Stimulated activated CD8-positive, alpha-beta memory T cell treated with anti-CD3 and anti-CD28 coated beads, Interleukin-12 subunit alpha, Interleukin-12 subunit beta, amount 100 ng/mL, for 24 hours (primary cell): ENCODE measurements around the gene NOXO1.
A peak's percentile ranks its signal among the peaks of the same experiment; 100 is the strongest.

Experiments used
- DNase-seq: peaks from one replicate; pipeline ENCODE4 v3.0.0-alpha.2; 2020; ENCODE audit errors: extremely low read depth

NOXO1 gene

GRCh38 chr16:2009791-2010510 is 28.7 kb upstream of the NOXO1 start, which contains the start of gene ZNF598:
ZNF598 (minus strand) TSS chr16:2009821.
- peak; percentile 60 for DNase-seq

GRCh38 chr16:2009164-2009711 is 28.0 kb upstream of the NOXO1 start:
- DNase-seq, result no peak

GRCh38 chr16:2008631-2009163 is 27.4 kb upstream of the NOXO1 start:
- DNase-seq, result no peak

- no peak for DNase-seq
Observed at GRCh38 chr16:2008009-2008526, 26.8 kb upstream of the NOXO1 start.

- DNase-seq, result no peak
Observed at GRCh38 chr16:2007081-2007836, 26.0 kb upstream of the NOXO1 start.

GRCh38 chr16:2006317-2006716 is 25.0 kb upstream of the NOXO1 start:
- DNase-seq, result no peak

- DNase-seq, result no peak
Observed at GRCh38 chr16:2005646-2006045, 24.4 kb upstream of the NOXO1 start.

GRCh38 chr16:2004795-2005517 is 23.7 kb upstream of the NOXO1 start:
- DNase-seq, result no peak

GRCh38 chr16:2003827-2004641 is 22.8 kb upstream of the NOXO1 start:
- DNase-seq, result peak; percentile 66

GRCh38 chr16:2003231-2003826 is 22.1 kb upstream of the NOXO1 start:
- DNase-seq, result no peak

GRCh38 chr16:2002406-2003230 is 21.3 kb upstream of the NOXO1 start:
- no peak for DNase-seq

GRCh38 chr16:2001456-2002355 is 20.4 kb upstream of the NOXO1 start:
- no peak for DNase-seq

GRCh38 chr16:2001035-2001434 is 19.8 kb upstream of the NOXO1 start:
- no peak for DNase-seq

- no peak for DNase-seq
Observed at GRCh38 chr16:1999866-2000514, 18.7 kb upstream of the NOXO1 start.

GRCh38 chr16:1998852-1999801 is 17.9 kb upstream of the NOXO1 start:
- no peak for DNase-seq

- no peak for DNase-seq
Observed at GRCh38 chr16:1998360-1998835, 17.1 kb upstream of the NOXO1 start.
